Osteoblast (primary cell): ENCODE data around the gene PDZK1IP1. TPM values are rescaled to one million over a fixed set of nuclear protein-coding genes. Genes with fewer than 3 reads are reported as not detected.
A peak's percentile ranks its signal among the peaks of the same experiment; 100 is the strongest.
"Not testable (repeated sequence)": the region's sequence is repeated elsewhere in the genome, so short reads cannot be mapped to it uniquely, and the experiment has no call there.

Experiments used
- DNase-seq: peaks from one replicate; pipeline ENCODE4 v3.0.0; 2011; ENCODE audit warnings: low spot score, mixed read lengths; ENCODE audit not compliant: insufficient read length; ENCODE audit errors: missing footprints
- H2AFZ ChIP-seq: 2 replicates; pipeline ENCODE4 v1.6.0; 2011; ENCODE audit warnings: mild to moderate bottlenecking, low read length
- H3K27ac ChIP-seq: 2 replicates; pipeline ENCODE4 v1.5.1; 2011; ENCODE audit warnings: mild to moderate bottlenecking, low read depth, low read length, moderate library complexity
- H3K27me3 ChIP-seq: 2 replicates; pipeline ENCODE4 v1.6.0; 2012; ENCODE audit warnings: mild to moderate bottlenecking, control low read depth, inconsistent platforms, low read length, moderate library complexity; ENCODE audit not compliant: insufficient read depth
- H3K36me3 ChIP-seq: 2 replicates; pipeline ENCODE4 v1.5.1; 2011; ENCODE audit warnings: mild to moderate bottlenecking, low read length, control low read depth, moderate library complexity; ENCODE audit not compliant: insufficient read depth
- H3K4me1 ChIP-seq: 2 replicates; pipeline ENCODE4 v1.5.1; 2011; ENCODE audit warnings: mild to moderate bottlenecking, low read length, control low read depth, moderate library complexity; ENCODE audit not compliant: insufficient read depth
- H3K4me2 ChIP-seq: 2 replicates; pipeline ENCODE4 v1.6.0; 2011; ENCODE audit warnings: mild to moderate bottlenecking, low read length; ENCODE audit not compliant: insufficient read depth
- H3K4me3 ChIP-seq: fragments of 200-600 bp; sonication (generic); 3 replicates; pipeline ENCODE4 v1.5.1; 2012; ENCODE audit warnings: mild to moderate bottlenecking, low read length, inconsistent platforms; ENCODE audit not compliant: insufficient read depth
- H3K79me2 ChIP-seq: 2 replicates; pipeline ENCODE4 v1.6.0; 2012; ENCODE audit warnings: mild to moderate bottlenecking, low read length, control low read depth, inconsistent platforms; ENCODE audit not compliant: insufficient read depth
- H3K9me3 ChIP-seq: 2 replicates; pipeline ENCODE4 v1.5.1; 2011; ENCODE audit warnings: low read depth, low read length, control low read depth
- H4K20me1 ChIP-seq: 2 replicates; pipeline ENCODE4 v1.6.0; 2012; ENCODE audit warnings: mild to moderate bottlenecking, low read length, control low read depth; ENCODE audit not compliant: insufficient read depth
- CTCF ChIP-seq: IDR thresholded peaks from 2 replicates; pipeline ENCODE4 v1.5.1; 2011; ENCODE audit warnings: mild to moderate bottlenecking, low read depth, low read length, moderate library complexity; ENCODE audit errors: extremely low read depth
- total RNA-seq: library from RNA; depleted of rRNA; stranded (reverse); fragments of >200 nt; gene quantifications from 2 replicates; pipeline ENCODE4 v1.2.3, GENCODE V29; 2012

Gene PDZK1IP1
- total RNA-seq, 1 donor, result not detected

- TF ChIP-seq CTCF, result no peak
- H4K20me1 ChIP-seq, result no peaks in the 10 kb centered on the region
- no peak overlapping the region for H3K4me2 ChIP-seq
Measured at GRCh38 chr1:47205918-47206317, 16.1 kb upstream of the PDZK1IP1 start.

GRCh38 chr1:47203504-47203903 lies 13.7 kb upstream of the PDZK1IP1 start:
- H3K27me3 ChIP-seq, result peaks cover 16% of the 10 kb centered on the region
- not testable (repeated sequence) for H3K36me3 ChIP-seq, H3K4me1 ChIP-seq, H3K9me3 ChIP-seq, H3K27ac ChIP-seq, H3K79me2 ChIP-seq, H2AFZ ChIP-seq, DNase-seq, H3K4me2 ChIP-seq, H4K20me1 ChIP-seq, H3K4me3 ChIP-seq

More at GRCh38 chr1:47205918-47206317, 16.1 kb upstream of the PDZK1IP1 start:
- H3K79me2 ChIP-seq, result no peaks in the 10 kb centered on the region
- H3K36me3 ChIP-seq, result no peaks in the 10 kb centered on the region
- H3K4me3 ChIP-seq, result no peak overlapping the region
- H2AFZ ChIP-seq, result no peak overlapping the region
- no peaks in the 10 kb centered on the region for H3K4me1 ChIP-seq
- H3K27me3 ChIP-seq, result peaks cover 5% of the 10 kb centered on the region
- H3K9me3 ChIP-seq, result no peaks in the 10 kb centered on the region
- H3K27ac ChIP-seq, result no peak overlapping the region
- peak; percentile 43 for DNase-seq

GRCh38 chr1:47201179-47201578 lies 11.3 kb upstream of the PDZK1IP1 start:
- H3K27ac ChIP-seq, result no peak overlapping the region
- H3K4me2 ChIP-seq, result no peak overlapping the region
- H3K9me3 ChIP-seq, result no peaks in the 10 kb centered on the region
- no peak overlapping the region for H3K4me3 ChIP-seq
- peaks cover 23% of the 10 kb centered on the region for H3K27me3 ChIP-seq
- no peak for TF ChIP-seq CTCF
- no peaks in the 10 kb centered on the region for H3K4me1 ChIP-seq
- DNase-seq, result peak; percentile 47
- no peaks in the 10 kb centered on the region for H3K79me2 ChIP-seq
- no peak overlapping the region for H2AFZ ChIP-seq
- no peaks in the 10 kb centered on the region for H3K36me3 ChIP-seq
- no peaks in the 10 kb centered on the region for H4K20me1 ChIP-seq

- Histone ChIP-seq H3K4me1 (no peaks in the 10 kb centered on the region), H2AFZ (no peak overlapping the region), H3K9me3 (no peaks in the 10 kb centered on the region), H3K27ac (no peak overlapping the region), H3K36me3 (no peaks in the 10 kb centered on the region), H3K4me2 (no peak overlapping the region), H3K79me2 (no peaks in the 10 kb centered on the region), H4K20me1 (no peaks in the 10 kb centered on the region), H3K27me3 (peaks cover 18% of the 10 kb centered on the region), H3K4me3 (no peak overlapping the region)
- no peak for TF ChIP-seq CTCF
- no peak for DNase-seq
Measured at GRCh38 chr1:47198214-47198613, 8.4 kb upstream of the PDZK1IP1 start.
